Cardiac fibroblast (primary cell): ENCODE measurements around the gene ATP6V1G2.

Source experiments
- DNase-seq, 2 donors: peaks; one replicate each; pipeline versions ENCODE4 v3.0.0 to v3.0.0-alpha.2; 2010; ENCODE audit warnings: low read depth in 2 of 2
- H3K4me3 ChIP-seq, 2 donors: replicated peaks in 1 of 2; 1 replicate in 1 of 2; 2 replicates in 1 of 2; pipeline ENCODE4 v1.5.1; 2011; ENCODE audit warnings: low read depth in 2 of 2, low read length in 2 of 2, mild to moderate bottlenecking in 2 of 2, moderate library complexity in 1 of 2
- TF ChIP-seq, protein P1 (sequence below): IDR thresholded peaks from one replicate; pipeline ENCODE4 v1.5.1; 2011; ENCODE audit warnings: low read depth, mild to moderate bottlenecking, low read length, inconsistent platforms

Gene ATP6V1G2

DNA sequence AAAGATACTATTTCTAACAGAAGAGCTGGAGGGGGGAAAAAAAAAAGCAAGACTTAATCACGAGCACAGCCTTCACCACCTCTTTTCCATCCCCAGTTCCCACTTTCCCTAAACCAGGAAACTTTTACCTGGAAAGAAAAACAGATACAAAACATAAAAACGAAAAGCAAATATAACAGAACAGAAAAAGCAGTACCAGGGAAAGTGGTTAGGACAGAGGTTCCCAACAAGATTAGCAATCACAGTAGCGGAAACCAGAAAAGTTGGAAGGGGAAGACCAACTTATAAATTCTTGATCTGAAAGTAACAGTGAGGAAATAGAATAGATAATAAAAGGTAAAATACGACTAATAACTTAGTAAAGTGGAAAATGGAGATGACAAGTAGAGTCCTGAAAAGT, 5.8 kb downstream of the ATP6V1G2 start:
- no peak for DNase-seq
- peak overlapping the region; percentile 70 to 72 for H3K4me3 ChIP-seq
- TF ChIP-seq, protein P1, sequence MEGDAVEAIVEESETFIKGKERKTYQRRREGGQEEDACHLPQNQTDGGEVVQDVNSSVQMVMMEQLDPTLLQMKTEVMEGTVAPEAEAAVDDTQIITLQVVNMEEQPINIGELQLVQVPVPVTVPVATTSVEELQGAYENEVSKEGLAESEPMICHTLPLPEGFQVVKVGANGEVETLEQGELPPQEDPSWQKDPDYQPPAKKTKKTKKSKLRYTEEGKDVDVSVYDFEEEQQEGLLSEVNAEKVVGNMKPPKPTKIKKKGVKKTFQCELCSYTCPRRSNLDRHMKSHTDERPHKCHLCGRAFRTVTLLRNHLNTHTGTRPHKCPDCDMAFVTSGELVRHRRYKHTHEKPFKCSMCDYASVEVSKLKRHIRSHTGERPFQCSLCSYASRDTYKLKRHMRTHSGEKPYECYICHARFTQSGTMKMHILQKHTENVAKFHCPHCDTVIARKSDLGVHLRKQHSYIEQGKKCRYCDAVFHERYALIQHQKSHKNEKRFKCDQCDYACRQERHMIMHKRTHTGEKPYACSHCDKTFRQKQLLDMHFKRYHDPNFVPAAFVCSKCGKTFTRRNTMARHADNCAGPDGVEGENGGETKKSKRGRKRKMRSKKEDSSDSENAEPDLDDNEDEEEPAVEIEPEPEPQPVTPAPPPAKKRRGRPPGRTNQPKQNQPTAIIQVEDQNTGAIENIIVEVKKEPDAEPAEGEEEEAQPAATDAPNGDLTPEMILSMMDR, result no peak

- TF ChIP-seq, protein P1, result no peak
- peak overlapping the region; percentile 6 to 70 for H3K4me3 ChIP-seq
- DNase-seq, result no peak
Measured at GRCh38 chr6:31538805-31539400, 7.5 kb downstream of the ATP6V1G2 start.

DNA sequence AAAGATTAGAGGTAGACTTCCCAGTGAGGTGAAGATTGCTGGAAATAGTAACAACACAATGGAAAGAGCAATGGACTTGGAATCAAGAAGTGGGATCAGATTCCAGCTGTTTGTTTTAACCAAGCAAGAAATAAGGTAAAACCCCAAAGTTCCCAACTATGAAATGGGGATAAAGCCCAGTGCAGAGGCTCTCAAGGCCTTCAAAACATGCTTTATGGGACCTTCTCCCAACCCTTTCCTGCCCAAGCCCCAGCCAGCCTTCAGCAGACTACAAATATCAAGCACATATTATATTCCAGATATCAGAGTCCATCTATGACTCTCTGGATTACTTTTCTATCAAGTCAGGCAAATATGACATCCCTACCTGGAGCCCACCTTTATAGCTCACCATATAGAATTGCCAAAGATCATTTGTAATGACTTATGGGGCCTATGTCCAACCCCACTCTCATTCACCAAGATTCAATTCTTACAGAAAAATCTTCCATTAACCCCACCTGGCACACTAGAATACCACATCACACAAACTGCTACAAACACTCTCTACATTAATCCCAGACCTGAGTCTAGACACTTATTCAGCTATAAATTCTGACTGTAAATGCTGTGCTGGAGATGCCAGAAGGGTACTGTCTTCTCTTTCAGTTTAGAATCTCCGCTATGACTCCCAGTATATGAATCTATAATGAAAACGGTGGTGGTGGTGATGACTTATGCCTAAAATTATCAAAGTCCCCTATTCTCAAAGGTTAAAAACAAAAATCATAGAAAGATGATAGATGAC, 10.7 kb downstream of the ATP6V1G2 start:
- TF ChIP-seq, protein P1, result no peak

GRCh38 chr6:31534521-31535040, 11.8 kb downstream of the ATP6V1G2 start:
- TF ChIP-seq, protein P1, result no peak
- DNase-seq, result no peak
- H3K4me3 ChIP-seq, result no peak overlapping the region

More for the DNA sequence above, 10.7 kb downstream of the ATP6V1G2 start:
- DNase-seq, result no peak
- H3K4me3 ChIP-seq, result no peak overlapping the region

- H3K4me3 ChIP-seq, result no peak overlapping the region
- TF ChIP-seq, protein P1, result no peak
- DNase-seq, result no peak
Measured at GRCh38 chr6:31534011-31534410, 12.4 kb downstream of the ATP6V1G2 start.

- no peak overlapping the region for H3K4me3 ChIP-seq
- TF ChIP-seq, protein P1, result no peak
- no peak for DNase-seq
Measured at GRCh38 chr6:31533455-31533841, 13.0 kb downstream of the ATP6V1G2 start.
